Renal cortex interstitium (tissue), 11 donors: ENCODE data around the gene GRIK4. TPM values are rescaled to one million over a fixed set of nuclear protein-coding genes. Genes with fewer than 3 reads are reported as not detected.
A peak's percentile ranks its signal among the peaks of the same experiment; 100 is the strongest.

ENCODE experiments used
- DNase-seq, 11 donors: peaks; one replicate each; pipeline ENCODE4 v3.0.0-alpha.2; 2013; ENCODE audit warnings: low read depth in 9 of 11, low spot score in 4 of 11; ENCODE audit errors: extremely low read depth in 1 of 11
- polyA plus RNA-seq, 3 donors: library from polyadenylated mRNA; unstranded; fragments of 120-200 nt; gene quantifications; one replicate each; pipeline ENCODE4 v1.2.1, GENCODE V29; 2013; ENCODE audit not compliant: insufficient read length in 3 of 3

GRIK4 gene
- polyA plus RNA-seq, 3 donors, result 1.0 to 1.4 (median 1.2) TPM

DNA sequence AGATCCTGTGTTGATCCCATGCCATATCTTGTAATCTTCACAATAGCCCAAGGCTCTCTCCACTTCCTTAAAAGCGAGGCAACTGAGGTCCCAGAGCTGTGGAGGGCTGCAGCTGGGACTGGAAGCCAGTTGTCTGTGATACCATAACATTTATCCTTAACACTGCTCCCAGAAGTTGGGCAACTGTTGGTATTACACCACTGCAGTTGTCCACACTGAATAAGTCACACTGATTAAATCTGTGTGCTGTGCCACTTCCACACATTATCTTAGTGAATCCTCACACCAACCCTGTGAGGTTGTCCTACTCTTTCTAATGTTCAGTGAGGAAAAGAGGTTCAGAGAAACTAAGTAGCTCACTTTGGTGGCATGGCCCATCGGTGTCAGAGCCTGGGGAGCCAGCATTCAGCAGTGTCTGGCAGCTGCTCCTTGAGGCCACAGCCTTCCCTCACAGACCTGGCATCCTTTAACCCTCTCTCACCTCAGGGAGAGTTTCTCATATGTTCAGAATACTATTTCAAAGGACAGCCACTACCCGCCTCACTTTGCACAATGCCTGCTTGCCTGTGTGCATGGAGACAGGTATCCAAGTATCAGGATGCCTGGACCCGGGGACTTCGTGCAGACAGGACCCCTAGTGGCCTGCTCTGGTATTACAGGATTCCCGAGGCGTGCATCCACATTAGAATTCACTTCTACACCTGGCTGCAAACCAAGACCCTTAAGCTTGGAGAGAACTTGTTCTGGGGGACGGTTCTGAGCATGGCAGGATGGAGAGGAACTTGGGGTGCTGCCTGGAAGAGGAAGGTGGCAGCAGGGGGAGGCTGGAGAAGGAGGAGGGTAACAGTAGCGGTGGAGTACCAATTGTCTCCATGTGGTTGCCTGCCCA, 290.5 kb downstream of the GRIK4 start:
- peak in 9 of 11 donors; percentile 35 to 71 (median 54) for DNase-seq

DNA sequence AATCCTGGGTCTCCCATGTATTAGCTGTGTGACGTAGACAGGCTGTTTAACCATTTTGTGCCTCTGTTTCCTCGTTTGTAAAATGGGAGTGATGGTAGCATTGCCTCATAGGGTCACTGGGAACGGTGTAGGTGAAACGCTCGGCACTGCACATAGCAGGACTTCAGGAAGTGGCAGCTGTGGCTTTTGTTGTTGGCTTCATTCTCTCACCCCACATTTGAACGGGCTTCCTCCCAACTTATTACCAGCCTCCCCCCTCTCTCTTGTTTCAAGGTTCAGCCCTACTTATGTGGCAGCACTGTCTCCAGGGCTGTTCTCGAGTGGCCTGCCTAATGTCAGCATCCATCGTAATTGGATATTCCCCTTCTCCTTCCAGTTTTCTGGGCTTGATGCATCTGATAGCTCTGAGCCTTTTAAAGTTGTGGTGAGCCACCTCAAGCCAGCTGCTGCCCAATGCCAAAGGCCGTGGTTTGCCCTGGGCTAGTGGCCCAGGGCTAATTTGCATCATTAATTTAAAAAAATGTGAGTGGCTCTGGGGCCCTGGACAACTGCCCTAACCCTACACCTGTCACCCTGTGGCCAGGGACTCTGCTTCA, 294.5 kb downstream of the GRIK4 start:
- no peak for DNase-seq

DNA sequence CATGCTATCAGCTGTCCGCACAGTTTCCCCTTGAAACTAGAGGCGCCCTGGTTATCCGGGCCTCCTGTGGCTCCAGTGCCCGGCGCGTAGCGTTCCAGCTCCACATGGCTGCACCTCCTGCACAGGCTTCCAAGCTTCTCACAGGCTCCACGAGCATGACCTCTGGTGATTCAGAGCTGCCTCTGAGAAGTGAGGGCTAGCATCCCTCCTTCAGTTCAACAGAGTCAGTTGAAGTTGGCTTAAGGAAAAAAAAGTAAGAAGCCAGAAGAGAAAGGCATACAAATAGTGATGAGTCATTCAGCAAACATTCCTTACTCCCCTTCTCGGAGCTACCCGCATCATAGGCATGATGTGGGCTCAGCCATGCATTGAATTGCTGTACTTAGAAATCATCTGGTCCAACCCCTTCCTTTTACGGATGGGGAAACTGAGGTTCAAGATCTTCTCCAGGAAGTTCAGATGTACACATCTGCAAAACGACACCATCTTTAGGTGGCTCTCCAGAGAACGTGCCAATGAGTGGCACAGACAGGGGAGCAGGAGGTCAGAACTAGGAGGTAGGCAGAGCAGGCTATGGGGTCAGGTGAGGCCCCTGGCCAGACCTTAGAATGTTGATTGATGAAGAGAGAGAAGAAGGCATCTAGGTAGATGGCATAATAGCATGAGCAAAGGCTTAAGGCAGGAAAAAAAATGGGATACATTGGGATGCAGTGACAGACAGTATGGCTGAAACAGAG, 296.0 kb downstream of the GRIK4 start:
- no peak for DNase-seq

DNA sequence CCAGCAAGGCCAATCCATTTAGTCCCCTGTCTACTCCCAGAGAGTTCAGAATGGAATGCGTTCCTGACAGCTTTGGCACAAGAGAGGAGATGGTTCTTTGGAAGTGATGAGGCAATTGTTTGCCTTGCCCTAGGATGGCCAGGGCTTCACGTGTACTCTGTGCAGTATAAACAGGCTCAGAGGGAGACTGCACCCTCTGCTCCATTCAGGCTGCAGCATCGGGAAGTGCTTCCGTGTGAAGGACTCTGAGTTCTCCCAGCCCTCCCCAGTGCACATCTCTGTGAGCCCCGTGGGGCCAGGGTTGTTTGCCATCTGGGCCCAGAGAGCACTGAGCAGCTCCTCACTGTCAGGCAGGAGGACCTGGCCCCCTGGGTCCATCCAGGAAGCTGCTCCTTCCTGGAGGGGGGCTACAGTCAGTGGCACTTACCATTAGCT, 297.1 kb downstream of the GRIK4 start:
- DNase-seq, result no peak

DNA sequence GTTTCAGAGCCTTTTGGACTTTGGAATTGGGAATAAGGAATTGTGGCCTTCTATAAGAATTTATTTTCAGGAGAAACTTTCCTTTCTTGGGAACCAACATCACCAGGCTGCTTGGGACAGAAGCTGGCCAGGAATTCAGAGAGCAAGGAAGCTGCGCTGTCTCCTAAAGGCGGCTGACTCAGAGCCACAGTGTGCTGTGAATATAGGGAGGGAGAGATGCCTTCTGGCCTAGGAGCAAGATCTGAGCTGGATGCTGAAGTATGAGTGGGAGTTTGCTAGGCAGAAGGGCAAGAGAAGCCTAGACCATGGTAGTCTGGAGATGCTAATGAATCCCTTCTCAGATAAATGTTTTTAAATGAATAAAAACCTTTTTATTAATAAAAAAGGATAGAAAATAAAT, 298.7 kb downstream of the GRIK4 start:
- no peak for DNase-seq

DNA sequence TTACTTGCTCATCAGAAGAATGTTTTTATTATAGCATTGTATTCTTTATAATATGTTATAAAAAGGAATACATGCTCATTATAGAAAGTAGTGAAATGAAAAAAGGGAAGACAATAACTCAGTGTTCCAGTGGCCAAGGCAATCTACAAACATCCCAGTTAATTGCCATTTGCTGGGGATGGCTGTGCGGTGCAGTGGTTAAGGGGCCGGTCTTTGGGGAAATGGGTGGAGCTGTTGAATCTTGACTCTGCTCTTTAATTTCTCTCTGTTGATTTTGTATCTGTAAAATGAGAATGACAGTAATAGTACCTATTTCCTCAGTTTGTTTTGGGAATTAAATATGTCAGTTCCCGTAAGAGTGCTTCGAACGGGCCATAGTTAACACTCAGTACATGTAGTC, 299.7 kb downstream of the GRIK4 start:
- DNase-seq, result no peak

DNA sequence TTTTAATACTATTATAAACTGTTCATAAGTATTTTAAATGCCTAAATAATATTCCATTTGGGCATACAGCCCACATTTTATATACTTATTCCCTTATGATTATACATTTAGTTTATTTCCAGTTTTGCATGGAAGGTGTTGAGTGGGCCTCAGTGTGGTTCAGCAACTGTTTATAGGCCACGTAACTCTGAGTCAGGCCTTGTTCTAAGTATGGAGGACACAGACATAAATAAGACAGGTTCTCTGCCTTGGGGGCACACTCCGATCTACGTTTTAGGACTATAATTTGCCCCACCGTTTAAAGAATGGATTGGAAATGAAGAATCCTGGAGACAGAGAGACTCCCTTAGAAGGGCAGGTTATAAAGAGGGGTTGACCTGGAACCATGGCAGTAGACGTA, 300.2 kb downstream of the GRIK4 start:
- no peak for DNase-seq

DNA sequence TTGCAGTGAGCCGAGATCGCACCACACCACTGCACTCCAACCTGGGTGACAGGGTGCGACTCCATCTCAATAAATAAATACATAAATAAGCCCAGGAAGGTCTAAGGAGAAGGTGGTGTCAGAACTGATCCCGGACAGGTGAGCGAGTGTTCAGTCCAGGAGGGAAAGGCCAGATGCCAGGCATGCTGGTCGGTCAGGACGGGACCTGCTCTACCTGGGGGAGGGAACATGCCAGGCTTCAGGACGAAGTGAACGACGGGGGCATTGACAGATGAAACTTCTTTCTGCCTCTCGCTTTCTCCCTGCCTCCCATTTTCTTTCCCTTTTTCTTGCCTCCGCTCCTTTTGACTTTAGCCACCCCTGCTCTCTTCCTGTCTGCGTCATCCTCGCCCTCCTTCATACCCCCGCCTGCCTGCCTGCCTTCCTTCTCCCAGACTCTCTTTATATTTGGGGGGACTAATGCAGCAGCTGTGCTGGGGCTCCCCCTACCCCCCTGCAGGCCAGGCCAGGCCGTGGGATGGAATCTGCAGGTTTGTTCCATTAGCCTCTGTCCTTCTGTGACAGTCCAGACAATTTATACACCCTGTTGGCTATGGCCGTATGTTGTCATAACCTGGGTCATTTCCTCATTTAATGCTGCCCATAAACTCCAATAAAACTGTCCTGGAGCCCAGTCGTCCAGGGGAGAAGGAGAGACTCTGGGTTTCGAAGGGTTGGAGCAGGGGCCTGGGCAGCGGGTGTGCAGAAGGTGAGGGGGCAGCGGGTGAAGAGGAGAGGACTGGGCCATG, 303.2 kb downstream of the GRIK4 start:
- DNase-seq, result peak in 6 of 11 donors; percentile 35 to 53 (median 45)

DNA sequence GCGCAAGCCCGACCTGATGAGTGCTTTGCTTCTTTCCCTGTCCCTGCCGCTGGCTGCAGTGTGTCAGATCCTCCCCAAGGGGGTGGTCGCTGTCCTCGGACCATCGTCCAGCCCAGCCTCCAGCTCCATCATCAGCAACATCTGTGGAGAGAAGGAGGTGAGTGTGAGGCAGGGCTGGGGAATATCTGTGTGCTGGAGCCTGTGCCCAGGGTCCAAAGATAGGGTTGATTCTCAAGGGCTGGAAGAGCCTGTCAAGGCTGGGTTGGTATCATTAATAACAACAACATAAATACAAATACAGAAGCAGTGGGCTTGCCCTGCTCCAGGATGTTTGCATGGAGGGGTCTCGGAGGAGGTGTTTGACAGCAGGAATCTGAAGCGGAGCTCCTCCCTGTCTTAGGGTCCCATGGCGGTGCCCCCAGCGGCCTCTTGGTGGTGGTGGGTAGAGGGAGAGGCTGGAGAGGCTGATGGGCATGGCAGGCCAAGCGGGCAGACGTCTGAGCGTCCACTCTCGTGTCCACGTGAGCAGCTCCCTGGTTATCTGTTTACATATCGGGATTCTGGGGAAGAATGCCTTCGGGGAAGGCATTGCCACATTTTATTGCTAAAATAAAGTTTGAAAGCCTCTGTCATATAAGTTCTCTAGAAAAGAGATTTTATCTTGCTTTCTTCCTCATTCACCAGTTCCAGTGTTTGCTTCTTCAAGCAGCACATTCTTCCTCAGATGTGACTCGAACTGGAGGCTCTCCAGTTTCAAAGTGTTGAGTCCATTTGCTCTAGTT, 304.0 kb downstream of the GRIK4 start:
- DNase-seq, result peak in 1 of 11 donors; percentile 26

DNA sequence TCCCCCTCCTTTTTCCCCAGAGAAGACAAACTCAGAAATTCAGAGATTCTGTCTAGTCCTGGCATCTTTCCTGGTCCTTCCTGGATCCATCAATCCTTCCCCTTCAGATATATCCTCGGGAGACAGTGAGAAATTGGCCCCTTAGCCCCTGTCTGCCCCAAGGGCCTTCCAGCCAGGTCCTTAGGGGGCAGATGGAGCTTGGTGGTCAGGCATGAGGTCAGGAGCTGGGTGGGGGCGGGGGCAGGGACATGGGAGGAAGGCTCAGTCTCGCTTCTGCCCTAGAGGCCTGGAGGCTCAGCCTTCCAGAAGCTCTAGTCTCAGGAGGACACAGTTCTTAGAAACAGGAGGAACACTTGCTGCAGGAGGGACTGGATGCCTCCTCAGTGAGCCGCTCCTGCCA, 304.6 kb downstream of the GRIK4 start:
- DNase-seq, result no peak

DNA sequence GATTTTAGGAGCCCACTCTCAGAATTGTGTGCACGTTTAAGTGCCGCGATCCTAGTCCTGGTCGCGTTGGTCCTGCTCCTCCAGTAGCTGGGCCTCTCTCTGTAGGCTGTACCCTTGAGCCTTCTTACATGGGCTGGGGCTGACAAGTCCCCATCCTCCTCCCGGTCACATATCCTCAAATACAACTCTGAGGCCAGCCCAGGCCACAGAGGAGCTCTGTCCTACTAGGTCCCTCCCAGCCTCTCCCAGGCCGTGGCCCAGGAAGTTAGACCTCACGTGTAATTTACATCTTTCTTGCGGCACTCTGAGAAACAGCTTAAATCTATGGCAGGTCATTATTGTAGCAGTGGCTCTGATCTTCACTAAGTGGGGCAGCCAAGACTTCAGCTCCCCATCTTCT, 305.2 kb downstream of the GRIK4 start:
- DNase-seq, result no peak

DNA sequence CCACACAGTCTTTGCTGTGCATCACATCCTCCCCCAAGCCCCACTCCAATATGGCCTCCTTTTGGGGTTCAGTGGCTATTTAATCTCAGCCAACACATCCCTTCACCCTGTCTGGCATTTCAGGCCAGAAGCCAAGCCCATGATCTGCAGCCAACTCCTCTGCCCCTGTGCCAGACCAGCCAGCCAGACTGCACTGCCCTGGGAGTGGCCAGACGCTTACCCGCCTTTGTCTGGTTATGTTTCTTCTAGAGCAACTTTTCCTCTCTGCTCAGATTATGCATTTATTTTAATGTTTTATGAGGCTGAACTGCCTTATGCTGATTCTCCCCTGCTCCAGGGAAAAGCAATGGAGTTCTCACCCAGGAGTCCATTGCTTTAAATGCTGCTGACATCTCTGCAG, 305.6 kb downstream of the GRIK4 start:
- DNase-seq, result no peak

DNA sequence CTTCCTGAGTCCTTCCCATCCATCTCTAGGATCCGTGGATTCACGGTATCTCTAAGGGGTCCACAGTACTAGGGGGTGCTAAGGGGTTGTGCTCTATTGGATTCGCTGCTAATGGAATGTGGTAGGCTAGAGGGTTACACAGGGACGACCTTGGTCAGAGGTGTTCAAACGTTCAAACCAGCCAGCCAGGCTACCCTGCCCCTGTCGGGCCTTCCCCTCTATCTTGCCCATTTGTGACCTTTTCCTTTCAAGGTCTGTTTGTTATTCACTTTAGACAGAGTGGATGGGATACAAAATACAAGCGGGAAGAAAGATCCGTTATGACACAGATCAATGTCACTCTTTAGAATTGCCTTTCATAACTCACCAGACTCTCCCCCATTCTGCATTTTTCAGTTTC, 306.5 kb downstream of the GRIK4 start:
- no peak for DNase-seq

DNA sequence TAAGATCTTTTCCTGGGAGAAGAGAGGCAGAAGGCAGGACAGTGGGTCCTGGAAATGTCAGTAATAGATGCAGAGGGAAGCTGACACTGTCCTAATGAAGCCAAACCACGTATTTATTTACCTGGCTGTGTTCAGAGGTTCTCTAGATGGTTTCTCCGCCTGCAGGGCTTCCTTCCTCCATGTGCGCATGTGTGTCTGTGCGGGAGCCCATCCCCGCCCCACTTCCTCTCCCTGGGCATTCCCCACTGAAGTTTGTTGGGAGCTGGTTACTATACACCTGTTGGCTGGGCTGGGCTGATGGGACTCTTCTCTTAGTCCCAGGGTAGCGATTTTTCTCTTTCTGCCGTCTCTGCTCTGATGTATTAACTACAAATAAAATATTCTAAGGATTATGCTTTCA, 307.5 kb downstream of the GRIK4 start:
- DNase-seq, result no peak

DNA sequence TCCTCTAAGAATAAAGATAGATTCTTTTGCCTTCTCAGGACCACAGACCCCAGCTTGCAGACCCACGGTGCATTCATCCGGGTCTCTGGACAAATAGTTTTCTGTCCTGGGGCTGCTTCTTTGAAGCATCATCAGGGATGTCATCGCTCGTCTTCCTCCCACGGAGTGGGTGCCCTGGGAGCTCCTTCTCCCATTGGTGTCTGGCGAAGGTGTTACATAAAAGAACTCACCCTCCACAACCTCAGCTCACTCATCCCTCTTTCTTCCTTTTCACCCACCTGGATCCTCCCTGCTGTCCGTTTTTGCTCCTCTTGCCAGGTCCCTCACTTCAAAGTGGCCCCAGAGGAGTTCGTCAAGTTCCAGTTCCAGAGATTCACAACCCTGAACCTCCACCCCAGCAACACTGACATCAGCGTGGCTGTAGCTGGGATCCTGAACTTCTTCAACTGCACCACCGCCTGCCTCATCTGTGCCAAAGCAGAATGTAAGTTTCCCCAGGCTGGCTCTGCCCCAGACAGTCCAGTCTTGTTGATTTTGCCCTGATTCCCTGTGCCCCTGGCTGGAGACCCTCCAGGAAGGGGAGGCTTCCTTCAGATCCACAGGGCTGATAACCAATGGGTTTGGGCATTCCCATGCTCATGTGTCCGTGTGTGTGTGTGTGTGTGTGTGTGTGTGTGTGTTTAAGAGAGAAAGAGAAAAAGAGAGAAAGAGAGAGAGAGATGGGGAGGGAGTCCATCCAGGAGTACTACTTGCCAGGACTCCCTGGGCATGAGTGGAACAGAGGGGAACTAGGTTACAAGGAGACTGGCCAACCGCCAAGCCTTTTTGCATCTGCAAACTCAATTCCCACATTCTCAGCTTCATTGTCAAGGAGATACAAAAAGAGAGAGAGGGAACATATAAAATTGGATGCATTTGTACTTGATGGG, 308.2 kb downstream of the GRIK4 start:
- DNase-seq, result no peak

DNA sequence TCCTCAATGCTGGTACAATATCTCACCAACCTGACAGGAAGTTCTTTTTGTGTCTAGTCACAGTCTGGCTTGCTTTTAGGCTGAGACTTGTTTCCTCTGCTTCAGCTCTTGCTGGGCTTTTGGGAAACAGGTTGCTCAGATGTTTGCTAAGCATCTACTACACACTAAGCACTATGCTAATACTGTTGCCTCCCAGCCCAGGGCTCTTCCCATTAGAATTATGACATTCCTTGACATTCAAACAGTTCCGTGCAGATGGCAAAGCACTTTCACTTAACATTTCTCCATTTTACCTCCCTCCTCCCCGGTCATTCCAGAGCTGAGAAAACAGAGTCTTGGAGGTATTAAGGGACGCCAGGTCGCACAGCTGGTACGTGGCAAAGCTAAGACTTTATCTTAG, 311.6 kb downstream of the GRIK4 start:
- no peak for DNase-seq

DNA sequence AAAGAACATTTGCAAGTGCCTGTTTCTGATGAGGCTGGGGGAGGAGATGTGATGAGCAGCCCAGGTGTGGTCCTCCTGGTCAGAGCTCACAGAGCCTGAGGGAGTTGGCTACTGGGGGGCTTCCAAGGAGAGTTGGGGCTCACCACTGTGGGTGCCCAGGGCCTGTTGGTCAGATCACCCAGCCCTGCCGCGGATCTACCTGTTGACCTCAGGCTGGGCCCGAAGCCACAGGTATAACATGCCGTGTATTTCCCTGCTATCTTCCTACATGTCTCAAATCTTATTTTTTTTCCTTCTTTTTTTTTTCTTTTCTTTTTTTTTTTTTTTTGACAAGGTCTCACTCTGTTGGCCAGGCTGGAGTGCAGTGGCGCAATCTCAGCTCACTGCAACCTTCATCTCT, 312.7 kb downstream of the GRIK4 start:
- no peak for DNase-seq
